Type B pancreatic cell (in vitro differentiated cells): ENCODE measurements around the gene XXYLT1. TPM values are rescaled to one million over a fixed set of nuclear protein-coding genes. Genes with fewer than 3 reads are reported as not detected.

Experiments used
- DNase-seq: peaks from one replicate; pipeline ENCODE4 v3.0.0; 2021; ENCODE audit warnings: mixed read lengths; ENCODE audit not compliant: unreplicated experiment; ENCODE audit errors: extremely low spot score
- H3K27ac Mint-ChIP-seq: 2 replicates; pipeline ENCODE4 v1.8.0; 2021; ENCODE audit warnings: mild to moderate bottlenecking, mixed read lengths
- H3K27me3 Mint-ChIP-seq: 2 replicates; pipeline ENCODE4 v1.8.0; 2021; ENCODE audit warnings: mixed read lengths
- H3K36me3 Mint-ChIP-seq: 2 replicates; pipeline ENCODE4 v1.8.0; 2021; ENCODE audit warnings: mixed read lengths
- H3K4me1 Mint-ChIP-seq: one replicate; pipeline ENCODE4 v1.8.0; 2021; ENCODE audit warnings: mixed read lengths; ENCODE audit not compliant: unreplicated experiment
- H3K4me3 Mint-ChIP-seq: 2 replicates; pipeline ENCODE4 v1.8.0; 2021; ENCODE audit warnings: mild to moderate bottlenecking, mixed read lengths
- H3K9me3 Mint-ChIP-seq: 2 replicates; pipeline ENCODE4 v1.8.0; 2021; ENCODE audit warnings: mixed read lengths
- CTCF ChIP-seq: fragments of 200-600 bp; sonication (generic); conservative IDR thresholded peaks from 2 replicates; pipeline ENCODE4 v1.5.0; 2021; ENCODE audit warnings: antibody characterized with exemption, mild to moderate bottlenecking
- total RNA-seq: library from RNA; stranded (reverse); gene quantifications from 2 replicates; pipeline ENCODE4 v1.2.1, GENCODE V29; 2021; ENCODE audit warnings: low replicate concordance

Gene XXYLT1
- total RNA-seq, 1 donor from 2014 or later, result 27.0 TPM

- DNase-seq, result no peak
- no peaks in the 10 kb centered on the region for H3K9me3 Mint-ChIP-seq
- no peak for TF ChIP-seq CTCF
- no peak overlapping the region for H3K27ac Mint-ChIP-seq
- H3K4me1 Mint-ChIP-seq, result peaks cover 18% of the 10 kb centered on the region
- H3K4me3 Mint-ChIP-seq, result no peak overlapping the region
- no peaks in the 10 kb centered on the region for H3K36me3 Mint-ChIP-seq
- H3K27me3 Mint-ChIP-seq, result peaks cover 5% of the 10 kb centered on the region
Observed at GRCh38 chr3:195045481-195046210, 225.3 kb downstream of the XXYLT1 start.

DNA sequence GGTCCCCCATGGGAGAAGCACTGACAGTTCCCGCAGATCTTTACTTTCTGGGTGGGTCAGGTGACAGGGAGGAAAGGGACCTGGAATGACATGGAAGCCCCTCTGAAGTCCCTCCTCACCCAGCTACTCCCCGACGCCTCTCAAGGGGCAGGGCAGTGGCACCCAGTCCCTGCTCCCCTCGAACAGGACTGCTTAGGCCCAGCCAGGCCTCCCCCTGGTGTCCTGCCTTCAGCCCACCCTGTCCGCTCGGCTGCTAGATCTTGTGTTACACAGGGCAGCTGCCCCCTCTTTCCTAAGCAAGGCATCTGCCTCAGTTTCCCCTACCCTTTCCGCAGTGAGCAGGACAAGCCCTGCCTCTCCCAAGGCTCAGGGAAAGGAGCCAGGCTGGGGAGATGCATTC is 226.5 kb downstream of the XXYLT1 start:
- DNase-seq, result no peak
- Mint-ChIP-seq H3K4me3 (no peak overlapping the region), H3K36me3 (no peaks in the 10 kb centered on the region), H3K4me1 (peaks cover 20% of the 10 kb centered on the region), H3K27me3 (peaks cover 3% of the 10 kb centered on the region), H3K9me3 (no peaks in the 10 kb centered on the region), H3K27ac (no peak overlapping the region)
- TF ChIP-seq CTCF, result no peak

GRCh38 chr3:195043607-195044339 is 227.2 kb downstream of the XXYLT1 start:
- DNase-seq, result no peak
- Mint-ChIP-seq H3K9me3 (no peaks in the 10 kb centered on the region), H3K27ac (peak overlapping the region; percentile 19), H3K27me3 (peaks cover 3% of the 10 kb centered on the region), H3K4me1 (peaks cover 23% of the 10 kb centered on the region), H3K4me3 (no peak overlapping the region), H3K36me3 (no peaks in the 10 kb centered on the region)
- TF ChIP-seq CTCF, result no peak

GRCh38 chr3:195042743-195043606 is 228.0 kb downstream of the XXYLT1 start:
- Mint-ChIP-seq H3K27ac (peak overlapping the region; percentile 61), H3K4me3 (no peak overlapping the region), H3K27me3 (peaks cover 3% of the 10 kb centered on the region), H3K36me3 (no peaks in the 10 kb centered on the region), H3K9me3 (no peaks in the 10 kb centered on the region), H3K4me1 (peaks cover 23% of the 10 kb centered on the region)
- DNase-seq, result no peak
- TF ChIP-seq CTCF, result no peak

GRCh38 chr3:195041871-195042742 is 228.9 kb downstream of the XXYLT1 start:
- H3K27ac Mint-ChIP-seq, result peak overlapping the region; percentile 61

More at GRCh38 chr3:195041871-195042742, 228.9 kb downstream of the XXYLT1 start:
- Mint-ChIP-seq H3K9me3 (no peaks in the 10 kb centered on the region), H3K4me1 (peaks cover 23% of the 10 kb centered on the region), H3K36me3 (no peaks in the 10 kb centered on the region), H3K4me3 (no peak overlapping the region), H3K27me3 (peaks cover 3% of the 10 kb centered on the region)
- TF ChIP-seq CTCF, result no peak
- no peak for DNase-seq
